ENCODE measurements around the gene ADGRV1.

The ADGRV1 gene

GRCh38 chr5:91091471-91092234, 533.1 kb downstream of the ADGRV1 start:
- DNase-seq (ENCODE audit: low read depth) = no peak
- no peak for TF ChIP-seq CTCF (conservative IDR thresholded peaks at IDR 0.05; ENCODE audit: low read depth, low read length)
- H3K4me3 ChIP-seq (ENCODE audit: low read length) = no peak overlapping the region

DNA sequence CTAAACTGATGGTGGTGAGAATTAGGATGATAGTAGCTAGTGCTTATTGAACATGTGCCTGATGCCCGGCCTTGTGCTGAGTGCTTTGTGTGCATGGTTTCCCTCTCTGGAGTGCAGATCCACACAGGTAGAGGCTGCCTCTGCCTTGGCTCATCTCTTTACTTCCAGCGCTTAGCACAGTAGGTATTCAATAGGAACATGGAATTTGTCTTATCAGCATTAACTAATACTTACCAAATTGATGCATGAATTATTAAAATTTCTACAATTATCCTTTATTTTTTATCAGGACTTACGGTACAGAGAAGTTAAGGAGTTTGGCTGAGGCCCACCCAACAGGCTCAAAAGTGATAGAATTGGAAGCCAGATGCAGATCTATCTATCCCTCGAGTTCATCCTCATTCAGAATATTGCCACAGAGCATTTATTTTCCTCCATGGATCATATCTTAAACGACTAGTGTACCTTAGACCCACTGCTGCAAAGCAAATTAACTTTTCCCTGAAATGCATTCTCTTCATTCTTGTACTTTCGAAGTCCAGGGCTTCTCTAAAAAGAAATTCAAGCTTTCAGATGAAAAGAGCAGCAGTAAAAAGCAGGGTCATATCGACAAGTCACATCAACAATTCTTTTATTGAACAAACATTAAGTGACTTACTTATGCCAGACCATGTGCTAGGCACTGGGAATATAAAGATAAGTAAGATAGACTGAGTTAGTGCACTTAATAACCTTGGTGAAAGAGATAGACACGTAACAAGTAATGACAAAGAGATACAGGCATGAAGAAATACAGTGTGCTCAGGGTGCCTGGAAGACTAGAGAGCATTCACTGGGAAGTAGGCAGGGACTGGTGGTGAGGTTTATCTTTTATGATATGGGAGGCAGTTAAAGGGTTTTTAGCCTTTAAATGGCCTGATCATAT, 534.5 kb downstream of the ADGRV1 start:
- no peak for DNase-seq (ENCODE audit: low read depth)
- TF ChIP-seq CTCF (conservative IDR thresholded peaks at IDR 0.05; ENCODE audit: low read depth, low read length) = no peak
- no peak overlapping the region for H3K4me3 ChIP-seq (ENCODE audit: low read length)

DNA sequence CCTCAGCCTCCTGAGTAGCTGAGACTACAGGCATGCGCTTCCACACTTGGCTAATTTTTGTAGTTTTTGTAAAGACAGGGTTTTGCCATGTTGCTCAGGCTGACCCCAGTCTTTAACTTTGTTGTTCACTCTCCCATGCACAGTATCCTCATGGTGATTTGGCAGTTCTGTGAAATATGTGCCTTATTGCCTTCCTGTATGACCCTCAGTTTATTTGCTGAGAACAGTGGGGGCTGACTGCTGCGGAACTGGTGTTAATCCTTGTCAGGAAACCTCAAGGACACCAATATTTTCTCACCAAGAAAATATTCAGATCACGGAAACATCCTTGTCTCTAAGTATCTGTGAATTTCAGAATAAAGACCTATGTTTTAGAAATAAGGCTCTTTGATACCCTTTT, 536.7 kb downstream of the ADGRV1 start:
- no peak overlapping the region for H3K4me3 ChIP-seq (ENCODE audit: low read length)
- DNase-seq (ENCODE audit: low read depth) = no peak
- no peak for TF ChIP-seq CTCF (conservative IDR thresholded peaks at IDR 0.05; ENCODE audit: low read depth, low read length)

- TF ChIP-seq CTCF (conservative IDR thresholded peaks at IDR 0.05; ENCODE audit: low read depth, low read length) = no peak
- no peak for DNase-seq (ENCODE audit: low read depth)
- no peak overlapping the region for H3K4me3 ChIP-seq (ENCODE audit: low read length)
Observed at GRCh38 chr5:91095786-91096385, 537.3 kb downstream of the ADGRV1 start.

- TF ChIP-seq CTCF (conservative IDR thresholded peaks at IDR 0.05; ENCODE audit: low read depth, low read length) = no peak
- no peak for DNase-seq (ENCODE audit: low read depth)
Observed at GRCh38 chr5:91098541-91098940, 539.9 kb downstream of the ADGRV1 start.

DNA sequence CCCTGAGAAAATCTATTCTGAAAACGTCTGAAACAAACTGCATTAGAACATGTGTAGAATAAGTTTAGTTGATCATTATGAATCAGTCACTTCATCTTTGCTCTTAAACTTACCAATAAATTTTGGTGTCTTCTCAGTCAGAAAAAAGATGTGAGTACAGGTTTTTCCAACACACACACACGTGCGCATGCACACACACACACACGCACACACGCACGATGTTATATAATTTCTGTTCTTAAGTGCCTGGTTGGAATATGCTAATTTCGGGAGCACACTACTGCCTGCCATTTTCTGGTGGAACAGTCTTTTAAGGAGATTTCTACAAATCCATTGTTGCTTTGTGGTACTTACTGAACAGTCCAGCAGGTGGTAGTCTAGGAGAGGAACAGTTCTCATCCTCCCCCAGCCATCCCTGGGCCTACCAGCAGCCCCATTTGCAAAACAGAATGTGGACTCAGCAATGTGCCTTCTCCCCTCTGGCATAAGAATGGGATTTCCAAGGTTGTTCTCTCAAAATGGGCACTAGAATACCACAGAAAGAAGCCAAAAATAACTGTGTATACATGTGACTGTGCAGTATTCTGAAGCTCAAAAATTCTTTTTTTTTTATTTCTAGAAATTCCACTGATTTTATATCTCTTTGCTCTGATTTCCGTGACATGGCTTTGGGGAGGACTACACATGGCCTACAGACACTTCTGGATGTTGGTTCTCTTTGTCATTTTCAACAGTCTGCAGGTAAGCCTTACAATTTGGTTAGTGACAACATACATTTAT, 543.2 kb downstream of the ADGRV1 start:
- peak; percentile 41 for DNase-seq (ENCODE audit: low read depth)
- peak; percentile 74 for TF ChIP-seq CTCF (conservative IDR thresholded peaks at IDR 0.05; ENCODE audit: low read depth, low read length)
- no peak overlapping the region for H3K4me3 ChIP-seq (ENCODE audit: low read length)

More at GRCh38 chr5:91098541-91098940, 539.9 kb downstream of the ADGRV1 start:
- no peak overlapping the region for H3K4me3 ChIP-seq (ENCODE audit: low read length)

Data from retinal pigment epithelial cell (primary cell).